Osteoblast (primary cell): ENCODE data around the gene STK32C. TPM values are rescaled to one million over a fixed set of nuclear protein-coding genes. Genes with fewer than 3 reads are reported as not detected.
"Not testable (repeated sequence)": the region's sequence is repeated elsewhere in the genome, so short reads cannot be mapped to it uniquely, and the experiment has no call there.

Experiments used
- DNase-seq: peaks from one replicate; pipeline ENCODE4 v3.0.0; 2011; ENCODE audit warnings: low spot score, mixed read lengths; ENCODE audit not compliant: insufficient read length; ENCODE audit errors: missing footprints
- H2AFZ ChIP-seq: 2 replicates; pipeline ENCODE4 v1.6.0; 2011; ENCODE audit warnings: mild to moderate bottlenecking, low read length
- H3K27ac ChIP-seq: 2 replicates; pipeline ENCODE4 v1.5.1; 2011; ENCODE audit warnings: mild to moderate bottlenecking, low read depth, low read length, moderate library complexity
- H3K27me3 ChIP-seq: 2 replicates; pipeline ENCODE4 v1.6.0; 2012; ENCODE audit warnings: mild to moderate bottlenecking, control low read depth, inconsistent platforms, low read length, moderate library complexity; ENCODE audit not compliant: insufficient read depth
- H3K36me3 ChIP-seq: 2 replicates; pipeline ENCODE4 v1.5.1; 2011; ENCODE audit warnings: mild to moderate bottlenecking, low read length, control low read depth, moderate library complexity; ENCODE audit not compliant: insufficient read depth
- H3K4me1 ChIP-seq: 2 replicates; pipeline ENCODE4 v1.5.1; 2011; ENCODE audit warnings: mild to moderate bottlenecking, low read length, control low read depth, moderate library complexity; ENCODE audit not compliant: insufficient read depth
- H3K4me2 ChIP-seq: 2 replicates; pipeline ENCODE4 v1.6.0; 2011; ENCODE audit warnings: mild to moderate bottlenecking, low read length; ENCODE audit not compliant: insufficient read depth
- H3K4me3 ChIP-seq: fragments of 200-600 bp; sonication (generic); 3 replicates; pipeline ENCODE4 v1.5.1; 2012; ENCODE audit warnings: mild to moderate bottlenecking, low read length, inconsistent platforms; ENCODE audit not compliant: insufficient read depth
- H3K79me2 ChIP-seq: 2 replicates; pipeline ENCODE4 v1.6.0; 2012; ENCODE audit warnings: mild to moderate bottlenecking, low read length, control low read depth, inconsistent platforms; ENCODE audit not compliant: insufficient read depth
- H3K9me3 ChIP-seq: 2 replicates; pipeline ENCODE4 v1.5.1; 2011; ENCODE audit warnings: low read depth, low read length, control low read depth
- H4K20me1 ChIP-seq: 2 replicates; pipeline ENCODE4 v1.6.0; 2012; ENCODE audit warnings: mild to moderate bottlenecking, low read length, control low read depth; ENCODE audit not compliant: insufficient read depth
- total RNA-seq: library from RNA; depleted of rRNA; stranded (reverse); fragments of >200 nt; gene quantifications from 2 replicates; pipeline ENCODE4 v1.2.3, GENCODE V29; 2012
- TF ChIP-seq, protein P1 (sequence below): IDR thresholded peaks from 2 replicates; pipeline ENCODE4 v1.5.1; 2011; ENCODE audit warnings: mild to moderate bottlenecking, low read depth, low read length, moderate library complexity; ENCODE audit errors: extremely low read depth

STK32C gene
- total RNA-seq, 1 donor: 14.5 TPM

- no peaks in the 10 kb centered on the region for H3K79me2 ChIP-seq
- no peak overlapping the region for H3K27ac ChIP-seq
- no peaks in the 10 kb centered on the region for H3K36me3 ChIP-seq
- DNase-seq: peak; percentile 86
- H3K4me3 ChIP-seq: no peak overlapping the region
- H3K4me2 ChIP-seq: no peak overlapping the region
- TF ChIP-seq, protein P1, sequence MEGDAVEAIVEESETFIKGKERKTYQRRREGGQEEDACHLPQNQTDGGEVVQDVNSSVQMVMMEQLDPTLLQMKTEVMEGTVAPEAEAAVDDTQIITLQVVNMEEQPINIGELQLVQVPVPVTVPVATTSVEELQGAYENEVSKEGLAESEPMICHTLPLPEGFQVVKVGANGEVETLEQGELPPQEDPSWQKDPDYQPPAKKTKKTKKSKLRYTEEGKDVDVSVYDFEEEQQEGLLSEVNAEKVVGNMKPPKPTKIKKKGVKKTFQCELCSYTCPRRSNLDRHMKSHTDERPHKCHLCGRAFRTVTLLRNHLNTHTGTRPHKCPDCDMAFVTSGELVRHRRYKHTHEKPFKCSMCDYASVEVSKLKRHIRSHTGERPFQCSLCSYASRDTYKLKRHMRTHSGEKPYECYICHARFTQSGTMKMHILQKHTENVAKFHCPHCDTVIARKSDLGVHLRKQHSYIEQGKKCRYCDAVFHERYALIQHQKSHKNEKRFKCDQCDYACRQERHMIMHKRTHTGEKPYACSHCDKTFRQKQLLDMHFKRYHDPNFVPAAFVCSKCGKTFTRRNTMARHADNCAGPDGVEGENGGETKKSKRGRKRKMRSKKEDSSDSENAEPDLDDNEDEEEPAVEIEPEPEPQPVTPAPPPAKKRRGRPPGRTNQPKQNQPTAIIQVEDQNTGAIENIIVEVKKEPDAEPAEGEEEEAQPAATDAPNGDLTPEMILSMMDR: no peak
- H3K9me3 ChIP-seq: no peaks in the 10 kb centered on the region
- H4K20me1 ChIP-seq: no peaks in the 10 kb centered on the region
- H3K4me1 ChIP-seq: peaks cover 4% of the 10 kb centered on the region
- H2AFZ ChIP-seq: no peak overlapping the region
- H3K27me3 ChIP-seq: no peaks in the 10 kb centered on the region
These were observed 38.2 kb downstream of the STK32C start for GRCh38 chr10:132269266-132270230.

DNA sequence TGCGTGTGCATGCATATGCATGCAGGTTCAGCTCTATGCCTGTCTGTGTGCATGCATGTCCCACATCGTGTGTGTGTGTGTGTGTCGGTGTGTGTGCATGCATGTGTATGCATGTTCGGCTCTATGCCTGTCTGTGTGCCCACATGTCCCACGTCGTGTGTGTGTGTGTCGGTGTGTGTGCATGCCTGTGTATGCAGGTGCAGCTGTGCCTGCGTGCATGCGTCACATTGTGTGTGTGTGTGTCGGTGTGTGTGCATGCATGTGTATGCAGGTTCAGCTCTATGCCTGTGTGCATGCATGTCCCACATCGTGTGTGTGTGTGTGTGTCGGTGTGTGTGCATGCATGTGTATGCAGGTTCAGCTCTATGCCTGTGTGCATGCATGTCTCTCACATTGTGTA lies 39.8 kb downstream of the STK32C start:
- H3K9me3 ChIP-seq, H3K36me3 ChIP-seq: not testable (repeated sequence)

DNA sequence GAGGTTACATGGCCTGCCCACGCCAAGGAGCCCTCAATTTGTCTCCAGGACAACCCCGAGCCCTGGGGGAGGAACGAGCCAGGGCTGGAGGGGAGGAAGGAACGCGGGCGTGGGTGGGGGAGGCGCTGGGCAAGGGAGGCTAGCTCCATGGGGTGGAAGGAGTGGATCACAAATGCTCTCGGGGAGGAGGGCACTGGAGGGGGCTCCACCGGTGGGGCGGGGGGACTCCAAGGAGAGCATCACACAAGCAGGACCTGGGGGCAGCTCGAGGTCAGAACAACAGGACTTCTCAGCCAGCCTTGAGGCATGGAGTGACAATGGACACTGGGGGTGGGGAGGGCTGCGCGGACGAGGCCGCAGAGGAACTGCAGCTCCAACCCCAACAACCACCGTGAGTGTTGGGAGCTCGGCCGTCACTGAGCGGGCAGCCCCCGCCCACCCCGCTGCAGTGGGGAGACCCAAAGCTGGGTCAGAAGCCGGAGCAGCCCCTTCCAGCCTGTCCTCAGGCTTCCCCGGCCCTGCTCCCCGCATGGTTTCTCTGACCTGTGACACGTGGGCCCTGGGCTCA lies 41.1 kb downstream of the STK32C start:
- Histone ChIP-seq H3K36me3 (no peaks in the 10 kb centered on the region), H3K4me3 (no peak overlapping the region), H4K20me1 (no peaks in the 10 kb centered on the region), H2AFZ (no peak overlapping the region), H3K27me3 (no peaks in the 10 kb centered on the region), H3K79me2 (no peaks in the 10 kb centered on the region), H3K4me1 (peaks cover 4% of the 10 kb centered on the region), H3K27ac (no peak overlapping the region), H3K4me2 (no peak overlapping the region), H3K9me3 (no peaks in the 10 kb centered on the region)
- TF ChIP-seq, protein P1: no peak
- peak; percentile 46 for DNase-seq

More for the DNA sequence above, 39.8 kb downstream of the STK32C start:
- H3K4me3 ChIP-seq, H3K27me3 ChIP-seq, H2AFZ ChIP-seq, H3K4me1 ChIP-seq, DNase-seq, H3K27ac ChIP-seq, H3K4me2 ChIP-seq, H3K79me2 ChIP-seq, H4K20me1 ChIP-seq: not testable (repeated sequence)

GRCh38 chr10:132265890-132266496 lies 41.8 kb downstream of the STK32C start:
- Histone ChIP-seq H3K79me2 (no peaks in the 10 kb centered on the region), H3K4me1 (peaks cover 4% of the 10 kb centered on the region), H3K27me3 (no peaks in the 10 kb centered on the region), H4K20me1 (no peaks in the 10 kb centered on the region), H2AFZ (no peak overlapping the region), H3K4me3 (no peak overlapping the region), H3K4me2 (no peak overlapping the region), H3K9me3 (no peaks in the 10 kb centered on the region), H3K27ac (no peak overlapping the region), H3K36me3 (no peaks in the 10 kb centered on the region)
- TF ChIP-seq, protein P1: no peak
- peak; percentile 79 for DNase-seq
